Endodermal cell (in vitro differentiated cells): ENCODE measurements around the gene ECSIT. TPM values are rescaled to one million over a fixed set of nuclear protein-coding genes. Genes with fewer than 3 reads are reported as not detected.

ENCODE experiments used
- DNase-seq: peaks from one replicate; pipeline ENCODE4 v3.0.0-alpha.2; 2017
- H3K27ac ChIP-seq: 2 replicates; pipeline ENCODE4 v1.5.1; 2013; ENCODE audit warnings: mild to moderate bottlenecking, low read depth, low read length, moderate library complexity
- H3K27me3 ChIP-seq: 2 replicates; pipeline ENCODE4 v1.6.1; 2013; ENCODE audit warnings: mild to moderate bottlenecking, low read length, moderate library complexity; ENCODE audit not compliant: insufficient read depth, control insufficient read depth, poor library complexity, severe bottlenecking
- H3K36me3 ChIP-seq: 2 replicates; pipeline ENCODE4 v1.7.0; 2013; ENCODE audit warnings: mild to moderate bottlenecking, low read length, moderate library complexity; ENCODE audit not compliant: control insufficient read depth, insufficient read depth
- H3K4me1 ChIP-seq: one replicate; pipeline ENCODE4 v1.7.0; 2013; ENCODE audit warnings: low read length; ENCODE audit not compliant: control insufficient read depth, insufficient read depth
- H3K4me3 ChIP-seq: 2 replicates; pipeline ENCODE4 v1.5.1; 2013; ENCODE audit warnings: mild to moderate bottlenecking, low read length, moderate library complexity
- H3K9ac ChIP-seq: 2 replicates; pipeline ENCODE4 v1.6.1; 2013; ENCODE audit warnings: mild to moderate bottlenecking, low read length, moderate library complexity; ENCODE audit not compliant: poor library complexity, severe bottlenecking; ENCODE audit errors: extremely low read depth
- H3K9me3 ChIP-seq: 2 replicates; pipeline ENCODE4 v1.6.1; 2013; ENCODE audit warnings: mild to moderate bottlenecking, low read length, moderate library complexity; ENCODE audit not compliant: control insufficient read depth
- H3K27ac Mint-ChIP-seq: 2 replicates; pipeline ENCODE4 v1.8.0; 2020; ENCODE audit warnings: mixed read lengths
- H3K27me3 Mint-ChIP-seq: 2 replicates; pipeline ENCODE4 v1.8.0; 2021; ENCODE audit warnings: mild to moderate bottlenecking, mixed read lengths; ENCODE audit not compliant: insufficient read depth
- H3K36me3 Mint-ChIP-seq: 2 replicates; pipeline ENCODE4 v1.8.0; 2020; ENCODE audit warnings: low read depth, mixed read lengths
- H3K4me1 Mint-ChIP-seq: 2 replicates; pipeline ENCODE4 v1.8.0; 2020; ENCODE audit warnings: mixed read lengths
- H3K4me3 Mint-ChIP-seq: 2 replicates; pipeline ENCODE4 v1.8.0; 2020; ENCODE audit warnings: mild to moderate bottlenecking, moderate library complexity, mixed read lengths
- H3K9me3 Mint-ChIP-seq: 2 replicates; pipeline ENCODE4 v1.8.0; 2020; ENCODE audit warnings: mild to moderate bottlenecking, mixed read lengths
- CTCF ChIP-seq: fragments of 200-600 bp; sonication (generic); conservative IDR thresholded peaks from 2 replicates; pipeline ENCODE4 v1.5.0; 2021; ENCODE audit warnings: antibody characterized with exemption, mild to moderate bottlenecking
- WGBS, 2 experiments: methylation state at CpG; one replicate each; pipeline versions ENCODE4 v1.1.5 to v1.1.7; 2013; ENCODE audit warnings: missing lambda C conversion rate in 2 of 2, mixed read lengths in 1 of 2; ENCODE audit not compliant: insufficient coverage in 1 of 2, insufficient read length in 1 of 2; 5-methylcytosine and 5-hydroxymethylcytosine counted together
- microRNA-seq: library from miRNA; unstranded; fragments of <30 nt; microRNA quantifications from one replicate; pipeline ENCODE4 v1.2.0, GENCODE V29; 2020; ENCODE audit warnings: borderline microRNAs expressed
- total RNA-seq, 2 donors: library from RNA; stranded (reverse); fragmentation: NEBNext Ultra II Directional in 1 of 2; extraction: Animal tissue kit (Norgen Biotek cat#: 25700) in 1 of 2; gene quantifications; 2 replicates in 1 of 2; 3 replicates in 1 of 2; pipeline ENCODE4 v1.2.1, GENCODE V29; 2021

The ECSIT gene
- total RNA-seq, 2 donors from 2014 or later, result 24.7 to 26.2 TPM

GRCh38 chr19:11457115-11457514 lies 71.8 kb downstream of the ECSIT start:
- DNase-seq, result peak; percentile 60
- H3K4me3 Mint-ChIP-seq, result no peak overlapping the region
- no peaks in the 10 kb centered on the region for H3K36me3 ChIP-seq
- no peak for TF ChIP-seq CTCF
- no peaks in the 10 kb centered on the region for H3K36me3 Mint-ChIP-seq
- no peaks in the 10 kb centered on the region for H3K27me3 Mint-ChIP-seq
- no peaks in the 10 kb centered on the region for H3K4me1 ChIP-seq
- H3K9me3 ChIP-seq, result no peaks in the 10 kb centered on the region
- no peak overlapping the region for H3K27ac ChIP-seq
- WGBS, 2 experiments, result 55 to 70% methylated on average over 6 to 18 of the region's 18 CpGs
- H3K9me3 Mint-ChIP-seq, result no peaks in the 10 kb centered on the region
- peaks cover 4% of the 10 kb centered on the region for H3K4me1 Mint-ChIP-seq
- no peaks in the 10 kb centered on the region for H3K27me3 ChIP-seq
- H3K4me3 ChIP-seq, result no peak overlapping the region
- H3K27ac Mint-ChIP-seq, result no peak overlapping the region
- H3K9ac ChIP-seq, result no peak overlapping the region

GRCh38 chr19:11456659-11457058 lies 72.3 kb downstream of the ECSIT start:
- H3K36me3 Mint-ChIP-seq, result no peaks in the 10 kb centered on the region
- Histone ChIP-seq H3K27me3 (no peaks in the 10 kb centered on the region), H3K4me3 (no peak overlapping the region), H3K9ac (no peak overlapping the region), H3K36me3 (no peaks in the 10 kb centered on the region), H3K9me3 (no peaks in the 10 kb centered on the region), H3K4me1 (no peaks in the 10 kb centered on the region), H3K27ac (no peak overlapping the region)
- no peak overlapping the region for H3K4me3 Mint-ChIP-seq
- no peaks in the 10 kb centered on the region for H3K9me3 Mint-ChIP-seq
- H3K27ac Mint-ChIP-seq, result no peak overlapping the region
- H3K4me1 Mint-ChIP-seq, result peaks cover 4% of the 10 kb centered on the region
- DNase-seq, result no peak
- TF ChIP-seq CTCF, result no peak
- WGBS, 2 experiments, result 80 to 90% methylated on average over 7 of the region's 7 CpGs
- no peaks in the 10 kb centered on the region for H3K27me3 Mint-ChIP-seq

Small RNA genes lying within 50 kb of the gene (microRNA-seq; reads per million reads assigned to microRNA genes)
- not detected for gene MIR7974

Other genes starting within 250 kb of the ECSIT start
- not detected for gene TSPAN16, start 233.0 kb downstream of the ECSIT start, total RNA-seq
- gene RAB3D, start 189.5 kb downstream of the ECSIT start, total RNA-seq, result 10 to 100 TPM; 37.2 to 43.2 TPM
- gene TMEM205, start 182.9 kb downstream of the ECSIT start, total RNA-seq, result 10 to 100 TPM; 58.2 to 58.9 TPM
- gene CCDC159, start 182.6 kb downstream of the ECSIT start, total RNA-seq, result 10 to 100 TPM; 12.2 to 15.2 TPM
- gene PLPPR2, start 173.7 kb downstream of the ECSIT start, total RNA-seq, result 1 to 10 TPM; 3.1 to 6.8 TPM
- 1 to 10 TPM; 2.2 to 2.8 TPM for gene SWSAP1, start 154.5 kb downstream of the ECSIT start, total RNA-seq
- gene EPOR, start 144.8 kb downstream of the ECSIT start, total RNA-seq, result 10 to 100 TPM; 27.0 to 39.5 TPM
- gene RGL3, start 109.8 kb downstream of the ECSIT start, total RNA-seq, result 100 to 1,000 TPM; 125 to 131 TPM
- gene ODAD3, start 94.0 kb downstream of the ECSIT start, total RNA-seq, result 1 to 10 TPM in 1 of 2 donors, under 1 TPM in 1; 0.88 to 2.4 TPM
- 100 to 1,000 TPM; 454 to 459 TPM for gene PRKCSH, start 93.5 kb downstream of the ECSIT start, total RNA-seq
- under 1 TPM in 1 of 2 donors, not detected in 1; 0.55 TPM for gene ELAVL3, start 48.1 kb downstream of the ECSIT start, total RNA-seq
- gene ZNF653, start 23.3 kb downstream of the ECSIT start, total RNA-seq, result 10 to 100 TPM; 12.3 to 12.6 TPM
- gene CNN1, start 9.7 kb upstream of the ECSIT start, total RNA-seq, result 10 to 100 TPM; 12.8 to 16.2 TPM
- gene ELOF1, start 30.1 kb upstream of the ECSIT start, total RNA-seq, result 10 to 100 TPM; 62.6 to 68.7 TPM
- gene ACP5, start 48.5 kb upstream of the ECSIT start, total RNA-seq, result 1 to 10 TPM; 2.1 to 3.8 TPM
- 10 to 100 TPM; 22.0 to 30.5 TPM for gene ZNF627, start 68.3 kb upstream of the ECSIT start, total RNA-seq
- gene ZNF823, start 209.8 kb upstream of the ECSIT start, total RNA-seq, result 10 to 100 TPM in 1 of 2 donors, 1 to 10 TPM in 1; 9.5 to 10.6 TPM
- 1 to 10 TPM; 2.2 to 4.4 TPM for gene ZNF441, start 237.9 kb upstream of the ECSIT start, total RNA-seq